ENCODE data around the gene ANKRD17.

DNA sequence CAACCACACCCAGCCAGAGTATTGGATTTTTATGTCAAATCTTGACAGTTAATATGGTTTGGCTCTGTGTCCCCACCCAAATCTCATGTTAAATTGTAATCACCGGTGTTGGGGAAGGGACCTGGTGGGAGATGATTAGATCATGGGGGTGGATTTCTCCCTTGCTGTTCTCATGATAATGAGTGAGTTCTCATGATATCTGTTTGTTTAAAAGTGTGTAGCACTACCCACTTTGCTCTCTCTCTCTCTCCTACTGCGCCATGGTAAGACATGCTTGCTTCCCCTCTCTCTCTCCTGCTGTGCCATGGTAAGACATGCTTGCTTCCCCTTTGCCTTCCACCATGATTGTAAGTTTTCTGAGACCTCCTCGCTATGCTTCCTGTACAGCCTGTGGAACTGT lies 102.2 kb downstream of the ANKRD17 start:
- TF ChIP-seq, protein P1, sequence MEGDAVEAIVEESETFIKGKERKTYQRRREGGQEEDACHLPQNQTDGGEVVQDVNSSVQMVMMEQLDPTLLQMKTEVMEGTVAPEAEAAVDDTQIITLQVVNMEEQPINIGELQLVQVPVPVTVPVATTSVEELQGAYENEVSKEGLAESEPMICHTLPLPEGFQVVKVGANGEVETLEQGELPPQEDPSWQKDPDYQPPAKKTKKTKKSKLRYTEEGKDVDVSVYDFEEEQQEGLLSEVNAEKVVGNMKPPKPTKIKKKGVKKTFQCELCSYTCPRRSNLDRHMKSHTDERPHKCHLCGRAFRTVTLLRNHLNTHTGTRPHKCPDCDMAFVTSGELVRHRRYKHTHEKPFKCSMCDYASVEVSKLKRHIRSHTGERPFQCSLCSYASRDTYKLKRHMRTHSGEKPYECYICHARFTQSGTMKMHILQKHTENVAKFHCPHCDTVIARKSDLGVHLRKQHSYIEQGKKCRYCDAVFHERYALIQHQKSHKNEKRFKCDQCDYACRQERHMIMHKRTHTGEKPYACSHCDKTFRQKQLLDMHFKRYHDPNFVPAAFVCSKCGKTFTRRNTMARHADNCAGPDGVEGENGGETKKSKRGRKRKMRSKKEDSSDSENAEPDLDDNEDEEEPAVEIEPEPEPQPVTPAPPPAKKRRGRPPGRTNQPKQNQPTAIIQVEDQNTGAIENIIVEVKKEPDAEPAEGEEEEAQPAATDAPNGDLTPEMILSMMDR (tag by site-specific recombination; IDR thresholded peaks at IDR 0.05) = no peak
- TF ChIP-seq ZNF76 (tag by site-specific recombination; IDR thresholded peaks at IDR 0.05; ENCODE audit: borderline replicate concordance, low read depth) = no peak
- no peak for TF ChIP-seq ATF2 (tag by site-specific recombination; IDR thresholded peaks at IDR 0.05; ENCODE audit: low read depth)
- TF ChIP-seq, protein P2, sequence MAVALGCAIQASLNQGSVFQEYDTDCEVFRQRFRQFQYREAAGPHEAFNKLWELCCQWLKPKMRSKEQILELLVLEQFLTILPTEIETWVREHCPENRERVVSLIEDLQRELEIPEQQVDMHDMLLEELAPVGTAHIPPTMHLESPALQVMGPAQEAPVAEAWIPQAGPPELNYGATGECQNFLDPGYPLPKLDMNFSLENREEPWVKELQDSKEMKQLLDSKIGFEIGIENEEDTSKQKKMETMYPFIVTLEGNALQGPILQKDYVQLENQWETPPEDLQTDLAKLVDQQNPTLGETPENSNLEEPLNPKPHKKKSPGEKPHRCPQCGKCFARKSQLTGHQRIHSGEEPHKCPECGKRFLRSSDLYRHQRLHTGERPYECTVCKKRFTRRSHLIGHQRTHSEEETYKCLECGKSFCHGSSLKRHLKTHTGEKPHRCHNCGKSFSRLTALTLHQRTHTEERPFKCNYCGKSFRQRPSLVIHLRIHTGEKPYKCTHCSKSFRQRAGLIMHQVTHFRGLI (tag by site-specific recombination; IDR thresholded peaks at IDR 0.05) = no peak
- TF ChIP-seq ZFP37 (tag by site-specific recombination; IDR thresholded peaks at IDR 0.05) = no peak
- no peak for TF ChIP-seq ZBTB48 (tag by site-specific recombination; IDR thresholded peaks at IDR 0.05)
- no peak for TF ChIP-seq KLF7 (tag by site-specific recombination; IDR thresholded peaks at IDR 0.05; ENCODE audit: borderline replicate concordance)
- no peak for TF ChIP-seq YY2 (tag by site-specific recombination; IDR thresholded peaks at IDR 0.05)
- TF ChIP-seq SETDB1 (IDR thresholded peaks at IDR 0.05; ENCODE audit: insufficient read length, low read length) = no peak
- no peak for TF ChIP-seq HOXA7 (CRISPR knock-in tag; IDR thresholded peaks at IDR 0.05; ENCODE audit: borderline replicate concordance)
- TF ChIP-seq KLF10 (tag by site-specific recombination; IDR thresholded peaks at IDR 0.05) = no peak
- no peak for TF ChIP-seq ZNF664 (tag by site-specific recombination; IDR thresholded peaks at IDR 0.05)
- no peak for TF ChIP-seq ZNF624 (tag by site-specific recombination; IDR thresholded peaks at IDR 0.05)
- no peak for TF ChIP-seq ZNF24 (tag by site-specific recombination; IDR thresholded peaks at IDR 0.05)
